Peyer's patch (tissue), 4 donors: ENCODE data around the gene RPS3. TPM values are rescaled to one million over a fixed set of nuclear protein-coding genes. Genes with fewer than 3 reads are reported as not detected.

Experiments used
- DNase-seq, 3 donors: peaks; one replicate each; pipeline ENCODE4 v3.0.0-alpha.2; 2017 to 2019
- H3K27ac ChIP-seq, 4 donors: fragments of 200-600 bp; sonication (generic); one replicate each; pipeline ENCODE4 v1.5.1; 2016 to 2019
- H3K27me3 ChIP-seq, 2 donors: fragments of 200-600 bp; sonication (generic); one replicate each; pipeline ENCODE4 v1.5.1; 2019
- H3K36me3 ChIP-seq, 3 donors: fragments of 200-600 bp; sonication (generic); one replicate each; pipeline ENCODE4 v1.5.1; 2016 to 2019
- H3K4me1 ChIP-seq, 4 donors: fragments of 200-600 bp; sonication (generic); one replicate each; pipeline ENCODE4 v1.5.1; 2016 to 2019
- H3K4me3 ChIP-seq, 4 donors: fragments of 200-600 bp; sonication (generic); 1 replicate in 3 of 4; 2 replicates in 1 of 4; pipeline ENCODE4 v1.5.1; 2016 to 2019; ENCODE audit warnings: mild to moderate bottlenecking in 1 of 4
- H3K9me3 ChIP-seq, 4 donors: fragments of 200-600 bp; sonication (generic); one replicate each; pipeline ENCODE4 v1.5.1; 2016 to 2019; ENCODE audit warnings: mild to moderate bottlenecking in 1 of 4
- CTCF ChIP-seq, 6 experiments: fragments of 450-650 bp in 4 of 6; fragments of 200-600 bp in 2 of 6; sonication (generic) in 1 of 6; IDR thresholded peaks; one replicate each; pipeline ENCODE4 v1.5.1; 2017 to 2019; ENCODE audit warnings: antibody characterized with exemption in 6 of 6, mild to moderate bottlenecking in 3 of 6, moderate library complexity in 1 of 6
- POLR2A ChIP-seq, 2 donors: fragments of 450-650 bp; IDR thresholded peaks; one replicate each; pipeline ENCODE4 v1.5.1; 2017; ENCODE audit warnings: antibody characterized with exemption in 2 of 2, mild to moderate bottlenecking in 2 of 2, moderate library complexity in 2 of 2
- total RNA-seq, 4 donors: library from RNA; depleted of rRNA; stranded (reverse); fragments of >200 nt; gene quantifications; one replicate each; pipeline ENCODE4 v1.1.0, GENCODE V29; 2016

RPS3 gene
- total RNA-seq, 4 donors from 2014 or later, result 505 to 1,121 (median 614) TPM

- TF ChIP-seq POLR2A (IDR thresholded peaks at IDR 0.05) (no peak), CTCF (IDR thresholded peaks at IDR 0.05) (no peak)
- H3K4me3 ChIP-seq, result no peak overlapping the region
- DNase-seq, result no peak
- H3K36me3 ChIP-seq, result no peaks in the 10 kb centered on the region
- no peaks in the 10 kb centered on the region for H3K4me1 ChIP-seq
- H3K27me3 ChIP-seq, result peaks cover 0 to 4% of the 10 kb centered on the region in 2 donors
- H3K27ac ChIP-seq, result no peak overlapping the region
- H3K9me3 ChIP-seq, result peaks cover 0 to 2% (median 0%) of the 10 kb centered on the region in 4 donors
These were observed 25.1 kb downstream of the RPS3 start for GRCh38 chr11:75424396-75424795.

GRCh38 chr11:75425422-75425821 is 26.1 kb downstream of the RPS3 start:
- peaks cover 0 to 8% (median 4%) of the 10 kb centered on the region in 4 donors for H3K4me1 ChIP-seq
- no peaks in the 10 kb centered on the region for H3K36me3 ChIP-seq
- no peak for TF ChIP-seq POLR2A (IDR thresholded peaks at IDR 0.05)
- no peak for TF ChIP-seq CTCF (IDR thresholded peaks at IDR 0.05)
- H3K27me3 ChIP-seq, result peaks cover 0 to 8% of the 10 kb centered on the region in 2 donors
- DNase-seq, result peak in 1 of 3 donors; percentile 38
- H3K9me3 ChIP-seq, result peaks cover 0 to 6% (median 0%) of the 10 kb centered on the region in 4 donors
- no peak overlapping the region for H3K27ac ChIP-seq
- H3K4me3 ChIP-seq, result no peak overlapping the region

GRCh38 chr11:75426720-75427086 is 27.4 kb downstream of the RPS3 start:
- Histone ChIP-seq H3K36me3 (no peaks in the 10 kb centered on the region), H3K27me3 (peaks cover 0 to 8% of the 10 kb centered on the region in 2 donors), H3K9me3 (peaks cover 0 to 6% (median 0%) of the 10 kb centered on the region in 4 donors), H3K4me1 (peaks cover 0 to 13% (median 9%) of the 10 kb centered on the region in 4 donors), H3K4me3 (no peak overlapping the region), H3K27ac (no peak overlapping the region)
- DNase-seq, result no peak
- TF ChIP-seq POLR2A (IDR thresholded peaks at IDR 0.05) (no peak), CTCF (IDR thresholded peaks at IDR 0.05) (no peak)

GRCh38 chr11:75427181-75427580 is 27.9 kb downstream of the RPS3 start:
- TF ChIP-seq CTCF (IDR thresholded peaks at IDR 0.05), result no peak
- no peak for TF ChIP-seq POLR2A (IDR thresholded peaks at IDR 0.05)
- no peak overlapping the region for H3K27ac ChIP-seq
- H3K27me3 ChIP-seq, result peaks cover 0 to 8% of the 10 kb centered on the region in 2 donors
- H3K9me3 ChIP-seq, result peaks cover 0 to 6% (median 0%) of the 10 kb centered on the region in 4 donors
- peaks cover 0 to 13% (median 9%) of the 10 kb centered on the region in 4 donors for H3K4me1 ChIP-seq
- DNase-seq, result no peak
- H3K36me3 ChIP-seq, result no peaks in the 10 kb centered on the region
- no peak overlapping the region for H3K4me3 ChIP-seq

- peak; percentile 45 to 89 (median 85) for DNase-seq
- TF ChIP-seq CTCF (IDR thresholded peaks at IDR 0.05) (no peak), POLR2A (IDR thresholded peaks at IDR 0.05) (peak in 1 of 2 donors; percentile 41)
- Histone ChIP-seq H3K4me1 (peaks cover 0 to 13% (median 9%) of the 10 kb centered on the region in 4 donors), H3K4me3 (peak overlapping the region; percentile 22 to 49 (median 30)), H3K27me3 (peaks cover 0 to 8% of the 10 kb centered on the region in 2 donors), H3K36me3 (no peaks in the 10 kb centered on the region), H3K9me3 (peaks cover 0 to 6% (median 0%) of the 10 kb centered on the region in 4 donors), H3K27ac (no peak overlapping the region)
These were observed 29.0 kb downstream of the RPS3 start for GRCh38 chr11:75428281-75428724.
